Thymus (tissue), 11 donors: ENCODE data around the gene RPLP2. TPM values are rescaled to one million over a fixed set of nuclear protein-coding genes. Genes with fewer than 3 reads are reported as not detected.

Experiments used
- DNase-seq, 9 donors: peaks; one replicate each; pipeline ENCODE4 v3.0.0-alpha.2; 2013; ENCODE audit warnings: low spot score in 9 of 9, low read depth in 6 of 9, missing footprints in 1 of 9
- H3K27ac ChIP-seq, 2 donors: one replicate each; pipeline ENCODE4 v1.5.1; 2013; ENCODE audit warnings: control low read depth in 1 of 2, low read depth in 1 of 2, low read length in 1 of 2, mild to moderate bottlenecking in 1 of 2, moderate library complexity in 1 of 2
- H3K27me3 ChIP-seq, 2 donors: one replicate each; pipeline ENCODE4 v1.5.1; 2013; ENCODE audit warnings: low read length in 1 of 2; ENCODE audit not compliant: control insufficient read depth in 2 of 2, insufficient read depth in 1 of 2
- H3K36me3 ChIP-seq, 2 donors: one replicate each; pipeline ENCODE4 v1.5.1; 2013; ENCODE audit warnings: low read length in 1 of 2, mild to moderate bottlenecking in 1 of 2, moderate library complexity in 1 of 2; ENCODE audit not compliant: control insufficient read depth in 2 of 2, insufficient read depth in 2 of 2
- H3K4me1 ChIP-seq, 2 donors: one replicate each; pipeline ENCODE4 v1.5.1; 2013; ENCODE audit warnings: low read length in 2 of 2; ENCODE audit not compliant: control insufficient read depth in 2 of 2, insufficient read depth in 2 of 2
- H3K4me3 ChIP-seq, 2 donors: one replicate each; pipeline ENCODE4 v1.5.1; 2013; ENCODE audit warnings: low read length in 2 of 2, control low read depth in 1 of 2, mild to moderate bottlenecking in 1 of 2
- H3K9me3 ChIP-seq, 2 donors: one replicate each; pipeline ENCODE4 v1.5.1; 2013; ENCODE audit warnings: low read length in 1 of 2, mild to moderate bottlenecking in 1 of 2; ENCODE audit not compliant: control insufficient read depth in 2 of 2, insufficient read depth in 1 of 2
- WGBS: extraction: QIAGEN DNeasy Blood & Tissue Kit; methylation state at CpG from one replicate; pipeline ENCODE4 v1.1.7; 2013; 5-methylcytosine and 5-hydroxymethylcytosine counted together
- polyA plus RNA-seq: library from polyadenylated mRNA; stranded (reverse); fragments of 200-250 nt; gene quantifications from one replicate; pipeline ENCODE4 v1.2.3, GENCODE V29; 2013
- total RNA-seq: library from RNA; stranded (reverse); fragments of 120-200 nt; gene quantifications from one replicate; pipeline ENCODE4 v1.2.4, GENCODE V29; 2013
- donor health status: healthy.

Gene RPLP2
- total and polyA plus RNA-seq, 2 donors = 1,873 to 2,667 TPM

GRCh38 chr11:764322-765024 lies 45.3 kb upstream of the RPLP2 start:
- H3K27ac ChIP-seq = no peak overlapping the region
- H3K9me3 ChIP-seq = no peaks in the 10 kb centered on the region
- H3K4me1 ChIP-seq = no peaks in the 10 kb centered on the region
- peaks cover 65 to 77% of the 10 kb centered on the region in 2 donors for H3K36me3 ChIP-seq
- DNase-seq = no peak
- no peaks in the 10 kb centered on the region for H3K27me3 ChIP-seq
- no peak overlapping the region for H3K4me3 ChIP-seq
- WGBS = 96% methylated on average over 18 of the region's 18 CpGs

DNA sequence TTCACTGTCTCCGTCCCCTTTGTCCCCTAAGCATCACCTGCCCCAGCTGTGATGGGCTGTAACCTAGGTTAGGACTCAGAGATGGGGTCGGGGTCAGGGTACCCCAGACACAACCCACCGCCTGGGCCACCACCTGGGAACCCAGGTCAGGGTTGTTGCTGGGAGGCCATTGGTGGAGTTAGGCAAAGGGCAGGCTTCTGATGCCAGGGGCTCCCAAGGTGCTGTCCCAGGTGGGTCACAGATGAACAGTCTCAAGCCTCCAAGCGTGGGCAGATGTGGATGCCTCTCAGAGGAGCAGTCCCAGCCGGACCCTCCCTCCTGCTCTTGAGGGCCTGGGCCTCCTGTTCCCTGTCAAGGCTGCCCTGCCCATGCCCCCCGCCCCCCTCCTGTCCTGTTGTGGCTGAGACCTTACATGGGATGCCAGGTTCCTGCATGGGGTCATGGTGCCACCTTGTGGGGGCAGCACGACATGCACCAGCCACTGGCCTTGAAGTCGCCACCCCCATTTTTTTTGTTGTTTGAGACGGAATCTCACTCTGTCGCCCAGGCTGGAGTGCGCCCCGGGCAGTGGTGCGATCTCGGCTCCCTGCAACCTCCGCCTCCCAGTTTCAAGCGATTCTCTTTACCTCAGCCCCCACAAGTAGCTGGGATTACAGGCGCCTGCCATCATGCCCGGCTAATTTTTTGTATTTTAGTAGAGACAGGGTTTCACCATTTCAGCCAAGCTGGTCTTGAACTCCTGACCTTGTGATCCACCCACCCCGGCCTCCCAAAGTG lies 44.6 kb upstream of the RPLP2 start:
- peak in 3 of 9 donors; percentile 26 to 65 (median 53) for DNase-seq
- no peak overlapping the region for H3K4me3 ChIP-seq
- H3K36me3 ChIP-seq = peaks cover 62 to 76% of the 10 kb centered on the region in 2 donors
- WGBS = 83% methylated on average over 19 of the region's 19 CpGs
- no peaks in the 10 kb centered on the region for H3K4me1 ChIP-seq
- no peaks in the 10 kb centered on the region for H3K9me3 ChIP-seq
- no peaks in the 10 kb centered on the region for H3K27me3 ChIP-seq
- H3K27ac ChIP-seq = no peak overlapping the region

- H3K9me3 ChIP-seq = no peaks in the 10 kb centered on the region
- no peaks in the 10 kb centered on the region for H3K4me1 ChIP-seq
- H3K4me3 ChIP-seq = no peak overlapping the region
- 97% methylated on average over 8 of the region's 8 CpGs for WGBS
- DNase-seq = no peak
- no peak overlapping the region for H3K27ac ChIP-seq
- peaks cover 62 to 76% of the 10 kb centered on the region in 2 donors for H3K36me3 ChIP-seq
- no peaks in the 10 kb centered on the region for H3K27me3 ChIP-seq
These were observed 44.0 kb upstream of the RPLP2 start for GRCh38 chr11:765802-766091.

- Histone ChIP-seq H3K36me3 (peaks cover 62 to 77% of the 10 kb centered on the region in 2 donors), H3K4me3 (no peak overlapping the region), H3K4me1 (no peaks in the 10 kb centered on the region), H3K27me3 (no peaks in the 10 kb centered on the region), H3K9me3 (no peaks in the 10 kb centered on the region), H3K27ac (no peak overlapping the region)
- 95% methylated on average over 11 of the region's 11 CpGs for WGBS
- DNase-seq = no peak
These were observed 43.4 kb upstream of the RPLP2 start for GRCh38 chr11:766106-766935.

GRCh38 chr11:766936-767210 lies 42.9 kb upstream of the RPLP2 start:
- Histone ChIP-seq H3K36me3 (peaks cover 62 to 77% of the 10 kb centered on the region in 2 donors), H3K27ac (no peak overlapping the region), H3K4me3 (no peak overlapping the region), H3K4me1 (no peaks in the 10 kb centered on the region), H3K27me3 (no peaks in the 10 kb centered on the region), H3K9me3 (no peaks in the 10 kb centered on the region)
- WGBS = 97% methylated on average over 2 of the region's 2 CpGs
- DNase-seq = no peak

- H3K27ac ChIP-seq = no peak overlapping the region
- no peaks in the 10 kb centered on the region for H3K4me1 ChIP-seq
- H3K9me3 ChIP-seq = no peaks in the 10 kb centered on the region
- no peak overlapping the region for H3K4me3 ChIP-seq
- H3K27me3 ChIP-seq = no peaks in the 10 kb centered on the region
- 98% methylated on average over 11 of the region's 11 CpGs for WGBS
- DNase-seq = no peak
- peaks cover 60 to 78% of the 10 kb centered on the region in 2 donors for H3K36me3 ChIP-seq
These were observed 42.5 kb upstream of the RPLP2 start for GRCh38 chr11:767238-767637.

- no peak for DNase-seq
- Histone ChIP-seq H3K4me1 (no peaks in the 10 kb centered on the region), H3K9me3 (no peaks in the 10 kb centered on the region), H3K4me3 (no peak overlapping the region), H3K36me3 (peaks cover 54 to 68% of the 10 kb centered on the region in 2 donors), H3K27me3 (no peaks in the 10 kb centered on the region), H3K27ac (no peak overlapping the region)
- 95% methylated on average over 23 of the region's 23 CpGs for WGBS
These were observed 39.7 kb upstream of the RPLP2 start for GRCh38 chr11:769887-770641.

DNA sequence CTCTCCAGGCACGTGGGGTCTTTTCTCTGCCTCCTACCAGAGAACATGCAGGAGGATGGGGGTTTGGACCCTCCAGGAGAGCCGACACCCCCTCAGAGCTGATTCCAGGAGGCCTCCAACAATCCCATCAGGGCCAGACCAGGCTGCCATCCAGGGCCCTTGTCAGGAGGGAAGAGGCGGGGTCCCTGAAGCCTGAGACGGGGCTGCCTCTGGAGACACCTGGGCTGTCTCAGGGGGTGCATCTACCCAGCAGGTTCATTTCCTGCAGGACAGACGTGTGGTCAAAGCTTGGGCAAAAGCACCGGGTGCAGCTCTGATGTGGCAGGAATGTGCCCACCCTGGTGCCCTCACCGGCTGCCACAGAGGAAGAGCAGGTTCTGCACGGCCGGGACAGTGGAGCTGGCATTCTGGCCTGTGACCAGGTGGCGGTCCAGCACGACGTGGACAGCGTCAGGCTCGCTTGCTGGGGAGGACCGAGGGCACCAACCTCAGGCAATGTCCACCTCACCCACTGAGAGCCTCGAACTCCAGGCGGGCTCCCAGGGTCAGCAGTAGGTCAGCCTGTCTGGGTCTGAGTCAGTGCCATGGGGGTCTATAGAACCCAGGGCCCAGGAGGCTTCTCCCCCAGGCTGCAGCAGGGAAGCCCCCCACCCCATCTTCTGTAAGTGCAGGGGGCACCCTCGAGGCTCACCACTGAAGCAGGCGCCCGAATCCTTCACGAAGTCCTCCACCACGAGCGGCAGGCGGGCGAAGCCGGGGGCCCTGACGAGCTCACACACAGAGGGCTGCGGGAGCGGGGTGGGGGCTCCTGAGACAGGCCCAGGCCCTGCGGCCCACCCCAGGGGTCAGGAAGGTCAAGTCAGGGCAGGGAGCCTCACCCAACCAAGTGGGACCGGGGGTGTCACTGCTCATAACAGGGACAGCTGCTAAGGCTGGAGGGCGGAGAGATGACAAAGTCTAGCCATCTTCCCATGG lies 38.8 kb upstream of the RPLP2 start:
- Histone ChIP-seq H3K36me3 (peaks cover 48 to 64% of the 10 kb centered on the region in 2 donors), H3K9me3 (no peaks in the 10 kb centered on the region), H3K4me1 (no peaks in the 10 kb centered on the region), H3K4me3 (no peak overlapping the region), H3K27ac (no peak overlapping the region), H3K27me3 (no peaks in the 10 kb centered on the region)
- DNase-seq = no peak
- 97% methylated on average over 32 of the region's 32 CpGs for WGBS
